Keratinocyte (primary cell): ENCODE data around the gene TSPAN8. TPM values are rescaled to one million over a fixed set of nuclear protein-coding genes. Genes with fewer than 3 reads are reported as not detected.

Experiments
- DNase-seq: peaks from one replicate; pipeline ENCODE4 v3.0.0-alpha.2; 2011; ENCODE audit warnings: low read depth, missing footprints, low spot score
- FAIRE-seq: peaks from 2 replicates; lab custom pipeline; 2011; peaks lifted over from hg19 to GRCh38; lab: Jason Lieb, UNC
- H2AFZ ChIP-seq: 2 replicates; pipeline ENCODE4 v1.6.0; 2012; ENCODE audit warnings: low read length, control low read depth, inconsistent platforms; ENCODE audit not compliant: control insufficient read depth
- H3K27ac ChIP-seq: 2 replicates; pipeline ENCODE4 v1.5.1; 2011; ENCODE audit warnings: low read length; ENCODE audit not compliant: control insufficient read depth, insufficient read depth
- H3K27me3 ChIP-seq: 3 replicates; pipeline ENCODE4 v1.6.0; 2011; ENCODE audit warnings: low read length; ENCODE audit not compliant: control insufficient read depth, insufficient read depth; ENCODE audit errors: extremely low read depth
- H3K36me3 ChIP-seq, 2 experiments: 2 replicates in 1 of 2; 3 replicates in 1 of 2; pipeline ENCODE4 v1.5.1; 2011; ENCODE audit warnings: low read length in 2 of 2, mild to moderate bottlenecking in 1 of 2; ENCODE audit not compliant: control insufficient read depth in 2 of 2, insufficient read depth in 2 of 2; ENCODE audit errors: extremely low read depth in 1 of 2
- H3K4me1 ChIP-seq: 3 replicates; pipeline ENCODE4 v1.5.1; 2011; ENCODE audit warnings: low read length; ENCODE audit not compliant: control insufficient read depth, insufficient read depth; ENCODE audit errors: extremely low read depth
- H3K4me2 ChIP-seq: 3 replicates; pipeline ENCODE4 v1.6.0; 2011; ENCODE audit warnings: low read depth, low read length; ENCODE audit not compliant: control insufficient read depth, insufficient read depth; ENCODE audit errors: extremely low read depth
- H3K4me3 ChIP-seq, 3 experiments: fragments of 200-600 bp in 1 of 3; sonication (generic) in 1 of 3; 2 replicates in 2 of 3; 3 replicates in 1 of 3; pipeline ENCODE4 v1.5.1; 2011 to 2016; ENCODE audit warnings: low read length in 3 of 3, mild to moderate bottlenecking in 3 of 3, control low read depth in 2 of 3, inconsistent platforms in 1 of 3, low read depth in 1 of 3, mixed read lengths in 1 of 3, mixed run types in 1 of 3, moderate library complexity in 1 of 3; ENCODE audit not compliant: control insufficient read depth in 2 of 3, insufficient read depth in 2 of 3; ENCODE audit errors: extremely low read depth in 1 of 3
- H3K79me2 ChIP-seq: 2 replicates; pipeline ENCODE4 v1.6.0; 2012; ENCODE audit warnings: low read length; ENCODE audit not compliant: control insufficient read depth, insufficient read depth
- H3K9ac ChIP-seq: 3 replicates; pipeline ENCODE4 v1.6.0; 2011; ENCODE audit warnings: low read length; ENCODE audit not compliant: control insufficient read depth, insufficient read depth; ENCODE audit errors: extremely low read depth
- H3K9me1 ChIP-seq: 3 replicates; pipeline ENCODE4 v1.6.0; 2011; ENCODE audit warnings: low read length; ENCODE audit not compliant: control insufficient read depth, insufficient read depth; ENCODE audit errors: extremely low read depth
- H3K9me3 ChIP-seq: 2 replicates; pipeline ENCODE4 v1.5.1; 2012; ENCODE audit warnings: low read depth, low read length; ENCODE audit not compliant: control insufficient read depth
- H4K20me1 ChIP-seq: 3 replicates; pipeline ENCODE4 v1.6.0; 2011; ENCODE audit warnings: low read length; ENCODE audit not compliant: control insufficient read depth, insufficient read depth; ENCODE audit errors: extremely low read depth
- EZH2 ChIP-seq: IDR thresholded peaks from one replicate; pipeline ENCODE4 v1.6.1; 2012; ENCODE audit warnings: inconsistent platforms, mild to moderate bottlenecking, low read length, moderate library complexity
- dilution Hi-C: fragments of 300-500 bp; cut with MboI; formaldehyde crosslinking; loops from one replicate; pipeline ENCODE4 v1.7.0; 2020; ENCODE audit warnings: low sequenced_read_pairs; ENCODE audit not compliant: extremely low pct_ligation_motif_present
- polyA plus RNA-seq, 5 experiments: library from polyadenylated mRNA; depleted of rRNA in 3 of 5; stranded (reverse) in 3 of 5; stranded (forward) in 1 of 5; unstranded in 1 of 5; fragments of >200 nt; gene quantifications; 1 replicate in 1 of 5; 2 replicates in 3 of 5; 3 replicates in 1 of 5; pipeline versions ENCODE4 v1.2.1 to v1.2.3, GENCODE V29; 2011 to 2012; ENCODE audit warnings: missing spikeins in 2 of 5, low read depth in 1 of 5, low replicate concordance in 1 of 5
- TF ChIP-seq, protein P1 (sequence below), 3 experiments: IDR thresholded peaks in 1 of 3; conservative IDR thresholded peaks in 1 of 3; optimal IDR thresholded peaks in 1 of 3; 2 replicates in 2 of 3; 3 replicates in 1 of 3; pipeline versions ENCODE3 to v1.5.1; 2011; ENCODE audit warnings: low read length in 3 of 3, mild to moderate bottlenecking in 3 of 3, moderate library complexity in 2 of 3, control low read depth in 1 of 3, inconsistent platforms in 1 of 3; ENCODE audit not compliant: insufficient read depth in 2 of 3; ENCODE audit errors: extremely low read depth in 1 of 3

Gene TSPAN8
- polyA plus RNA-seq, 1 donor (not counting 4 experiments of a cell fraction or from before 2014, with no cell fraction given): not detected

DNA sequence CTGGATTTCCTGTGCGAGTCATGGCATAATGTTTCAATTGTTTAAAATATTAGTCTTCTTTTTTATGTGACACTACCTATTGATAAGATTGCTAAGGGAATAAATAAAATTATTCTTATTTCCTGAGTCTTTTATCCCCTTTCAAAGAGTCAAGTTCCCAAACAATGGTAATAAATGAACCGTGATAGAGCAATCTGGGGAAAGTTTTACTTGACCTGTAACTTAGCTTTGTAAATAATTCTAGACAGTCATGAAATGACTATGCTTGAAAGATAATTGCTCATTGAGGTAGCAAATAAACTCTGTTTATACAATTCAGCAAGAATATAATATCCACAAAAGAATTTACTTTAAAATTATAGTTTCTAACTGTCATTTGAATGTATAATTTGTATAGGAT is 82.1 kb downstream of the TSPAN8 start:
- no peak for FAIRE-seq
- no peak for TF ChIP-seq EZH2
- TF ChIP-seq, protein P1, sequence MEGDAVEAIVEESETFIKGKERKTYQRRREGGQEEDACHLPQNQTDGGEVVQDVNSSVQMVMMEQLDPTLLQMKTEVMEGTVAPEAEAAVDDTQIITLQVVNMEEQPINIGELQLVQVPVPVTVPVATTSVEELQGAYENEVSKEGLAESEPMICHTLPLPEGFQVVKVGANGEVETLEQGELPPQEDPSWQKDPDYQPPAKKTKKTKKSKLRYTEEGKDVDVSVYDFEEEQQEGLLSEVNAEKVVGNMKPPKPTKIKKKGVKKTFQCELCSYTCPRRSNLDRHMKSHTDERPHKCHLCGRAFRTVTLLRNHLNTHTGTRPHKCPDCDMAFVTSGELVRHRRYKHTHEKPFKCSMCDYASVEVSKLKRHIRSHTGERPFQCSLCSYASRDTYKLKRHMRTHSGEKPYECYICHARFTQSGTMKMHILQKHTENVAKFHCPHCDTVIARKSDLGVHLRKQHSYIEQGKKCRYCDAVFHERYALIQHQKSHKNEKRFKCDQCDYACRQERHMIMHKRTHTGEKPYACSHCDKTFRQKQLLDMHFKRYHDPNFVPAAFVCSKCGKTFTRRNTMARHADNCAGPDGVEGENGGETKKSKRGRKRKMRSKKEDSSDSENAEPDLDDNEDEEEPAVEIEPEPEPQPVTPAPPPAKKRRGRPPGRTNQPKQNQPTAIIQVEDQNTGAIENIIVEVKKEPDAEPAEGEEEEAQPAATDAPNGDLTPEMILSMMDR (optimal IDR thresholded peaks at IDR 0.05 in 1 of 3, IDR thresholded peaks at IDR 0.05 in 1 of 3, conservative IDR thresholded peaks at IDR 0.05 in 1 of 3; ENCODE audit: extremely low read depth in 1 of 3, insufficient read depth in 2 of 3, low read length in 3 of 3): no peak
- H3K27ac ChIP-seq: no peak overlapping the region
- dilution Hi-C loops: no loop called here
- no peaks in the 10 kb centered on the region for H3K4me1 ChIP-seq
- H3K79me2 ChIP-seq: no peaks in the 10 kb centered on the region
- no peaks in the 10 kb centered on the region for H3K36me3 ChIP-seq
- H3K4me3 ChIP-seq: no peak overlapping the region
- no peak for DNase-seq
- no peaks in the 10 kb centered on the region for H3K9me1 ChIP-seq
- H2AFZ ChIP-seq: no peak overlapping the region
- H3K4me2 ChIP-seq: no peak overlapping the region
- no peak overlapping the region for H3K9ac ChIP-seq
- no peaks in the 10 kb centered on the region for H3K9me3 ChIP-seq
- H4K20me1 ChIP-seq: no peaks in the 10 kb centered on the region
- no peaks in the 10 kb centered on the region for H3K27me3 ChIP-seq

Other genes with a start within 250 kb of the TSPAN8 start
- 2.9 to 3.1 TPM (median 3.1 TPM) in 3 replicates for gene PTPRR, start 237.3 kb downstream of the TSPAN8 start, polyA plus RNA-seq